ENCODE measurements around the gene CEP170B. TPM values are rescaled to one million over a fixed set of nuclear protein-coding genes. Genes with fewer than 3 reads are reported as not detected.
"Not testable (repeated sequence)": the region's sequence is repeated elsewhere in the genome, so short reads cannot be mapped to it uniquely, and the experiment has no call there.

Gene CEP170B
- total RNA-seq, 1 donor from 2014 or later: 19.2 TPM

- intact Hi-C loops (cut with DNase I): no loop called here
- DNase-seq (ENCODE audit: low spot score): no peak
Measured at GRCh38 chr14:104898870-104899510, 33.9 kb downstream of the CEP170B start.

GRCh38 chr14:104899781-104900180, 34.7 kb downstream of the CEP170B start:
- intact Hi-C loops (cut with DNase I): no loop called here
- DNase-seq (ENCODE audit: low spot score): no peak

GRCh38 chr14:104900639-104901512, 35.8 kb downstream of the CEP170B start:
- no peak for DNase-seq (ENCODE audit: low spot score)
- intact Hi-C loops (cut with DNase I): no loop called here

GRCh38 chr14:104903990-104904389, 38.9 kb downstream of the CEP170B start:
- intact Hi-C loops (cut with DNase I): no loop called here
- DNase-seq (ENCODE audit: low spot score): no peak

DNA sequence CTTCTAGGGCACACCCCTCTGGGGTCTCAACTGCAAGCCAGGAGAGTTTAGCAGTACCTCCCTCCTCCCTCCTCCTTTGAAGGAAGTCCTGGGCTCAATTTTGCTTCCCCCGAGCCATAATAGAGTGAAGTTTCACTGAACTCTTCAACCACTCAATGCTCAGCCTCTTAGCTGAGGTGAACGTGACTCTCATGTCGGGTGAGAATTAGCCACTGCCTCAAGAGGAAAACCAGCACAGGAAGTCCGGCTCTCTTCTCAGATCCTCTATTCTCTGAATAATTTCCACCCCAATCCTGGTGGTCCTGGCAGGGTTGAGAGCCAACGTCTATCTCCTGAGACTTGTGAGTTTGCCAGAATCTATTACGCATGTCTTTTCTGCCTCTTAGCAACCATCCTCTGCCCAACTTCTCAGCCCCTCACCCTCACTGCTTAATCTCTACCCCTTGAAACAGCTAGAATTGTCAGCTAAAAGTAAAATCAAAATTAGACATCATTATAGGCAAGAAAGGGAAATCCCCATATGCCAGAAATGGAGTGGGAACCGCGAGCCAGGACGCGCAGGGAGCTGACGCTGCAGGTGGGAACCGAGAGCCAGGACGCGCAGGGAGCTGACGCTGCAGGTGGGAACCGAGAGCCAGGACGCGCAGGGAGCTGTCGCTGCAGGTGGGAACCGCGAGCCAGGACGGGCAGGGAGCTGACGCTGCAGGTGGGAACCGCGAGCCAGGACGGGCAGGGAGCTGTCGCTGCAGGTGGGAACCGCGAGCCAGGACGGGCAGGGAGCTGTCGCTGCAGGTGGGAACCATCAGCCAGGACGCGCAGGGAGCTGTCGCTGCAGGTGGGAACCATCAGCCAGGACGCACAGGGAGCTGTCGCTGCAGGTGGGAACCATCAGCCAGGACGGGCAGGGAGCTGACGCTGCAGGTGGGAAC, 39.8 kb downstream of the CEP170B start:
- DNase-seq (ENCODE audit: low spot score); intact Hi-C loops (cut with DNase I): not testable (repeated sequence)

GRCh38 chr14:104905579-104905933, 40.5 kb downstream of the CEP170B start:
- not testable (repeated sequence) for DNase-seq (ENCODE audit: low spot score)

GRCh38 chr14:104908303-104908702, 43.2 kb downstream of the CEP170B start:
- intact Hi-C loops (cut with DNase I): no loop called here
- no peak for DNase-seq (ENCODE audit: low spot score)

More at GRCh38 chr14:104905579-104905933, 40.5 kb downstream of the CEP170B start:
- intact Hi-C loops (cut with DNase I): not testable (repeated sequence)

DNA sequence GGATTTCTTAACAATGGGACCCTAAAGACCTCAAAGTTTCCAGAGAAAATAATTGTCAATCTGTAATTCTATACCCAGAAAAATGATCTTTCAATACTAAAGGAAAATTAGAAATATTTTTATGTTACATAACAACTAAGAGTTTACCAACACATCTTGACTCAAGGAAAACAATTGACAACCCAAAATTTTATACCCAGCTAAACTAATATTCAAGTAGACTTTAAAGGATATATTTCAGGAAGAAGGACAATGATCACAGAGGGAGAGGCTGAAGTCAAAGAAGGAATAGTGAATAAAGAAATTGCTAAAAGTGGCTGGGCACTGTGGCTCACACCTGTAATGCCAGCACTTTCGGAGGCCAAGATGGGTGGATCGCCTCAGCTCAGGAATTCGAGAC, 47.0 kb downstream of the CEP170B start:
- no peak for DNase-seq (ENCODE audit: low spot score)
- intact Hi-C loops (cut with DNase I): no loop called here

DNA sequence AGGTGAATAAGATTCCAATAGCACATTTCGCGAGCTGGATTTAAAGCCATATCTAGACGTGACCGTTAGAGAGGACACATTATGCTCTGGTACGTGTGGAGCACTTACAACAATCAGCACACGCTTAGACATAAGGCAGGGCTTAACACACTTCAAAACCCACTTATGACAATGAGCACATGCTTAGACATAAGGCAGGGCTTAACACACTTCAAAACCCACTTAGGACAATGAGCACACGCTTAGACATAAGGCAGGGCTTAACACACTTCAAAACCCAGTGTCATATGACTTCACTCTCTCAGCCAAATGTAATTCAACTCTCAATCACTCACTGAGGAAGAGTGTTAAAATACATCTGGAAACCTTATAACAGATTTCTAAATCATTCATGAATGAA, 48.4 kb downstream of the CEP170B start:
- intact Hi-C loops (cut with DNase I): no loop called here
- no peak for DNase-seq (ENCODE audit: low spot score)

DNA sequence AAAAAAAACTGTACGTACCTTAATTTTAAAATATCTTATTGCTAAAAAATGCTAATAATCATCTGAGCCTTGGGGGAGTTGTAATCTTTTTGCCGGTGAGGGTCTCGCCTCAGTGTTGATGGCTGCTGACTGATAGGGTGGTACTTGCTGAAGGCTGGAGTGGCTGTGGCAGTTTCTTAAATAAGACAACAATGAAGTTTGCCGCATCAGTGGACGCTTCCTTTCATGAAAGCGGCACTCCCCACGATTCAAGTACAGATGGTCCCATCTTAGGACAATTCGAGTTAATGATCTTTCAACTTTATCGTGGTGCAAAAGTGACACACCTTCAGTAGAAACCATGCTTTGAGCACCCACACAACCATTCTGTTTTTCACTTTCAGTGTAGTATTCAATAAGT, 52.0 kb downstream of the CEP170B start:
- DNase-seq (ENCODE audit: low spot score): peak; percentile 46
- intact Hi-C loops (cut with DNase I): no loop called here

- DNase-seq (ENCODE audit: low spot score): no peak
- intact Hi-C loops (cut with DNase I): no loop called here
Measured at GRCh38 chr14:104917993-104918392, 52.9 kb downstream of the CEP170B start.

GRCh38 chr14:104919152-104919992, 54.3 kb downstream of the CEP170B start:
- intact Hi-C loops (cut with DNase I): not testable (repeated sequence)
- peak; percentile 55 for DNase-seq (ENCODE audit: low spot score)

DNA sequence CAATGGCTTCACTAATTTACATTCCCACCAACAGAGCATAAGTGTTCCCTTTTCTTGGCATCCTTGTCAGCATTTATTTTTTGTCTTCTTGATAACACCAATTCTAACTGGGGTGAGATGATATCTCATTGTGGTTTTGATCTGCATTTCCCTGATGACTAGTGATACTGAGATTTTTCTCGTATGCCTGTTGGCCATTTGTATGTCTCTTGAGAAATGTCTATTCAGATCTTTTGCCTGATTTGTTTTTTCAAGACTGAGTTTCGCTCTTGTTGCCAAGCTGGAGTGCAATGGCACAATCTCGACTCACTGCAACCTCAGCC, 54.9 kb downstream of the CEP170B start:
- intact Hi-C loops (cut with DNase I): no loop called here
- no peak for DNase-seq (ENCODE audit: low spot score)

GRCh38 chr14:104923640-104924420, 58.8 kb downstream of the CEP170B start:
- peak; percentile 26 for DNase-seq (ENCODE audit: low spot score)
- intact Hi-C loops (cut with DNase I): no loop called here

DNA sequence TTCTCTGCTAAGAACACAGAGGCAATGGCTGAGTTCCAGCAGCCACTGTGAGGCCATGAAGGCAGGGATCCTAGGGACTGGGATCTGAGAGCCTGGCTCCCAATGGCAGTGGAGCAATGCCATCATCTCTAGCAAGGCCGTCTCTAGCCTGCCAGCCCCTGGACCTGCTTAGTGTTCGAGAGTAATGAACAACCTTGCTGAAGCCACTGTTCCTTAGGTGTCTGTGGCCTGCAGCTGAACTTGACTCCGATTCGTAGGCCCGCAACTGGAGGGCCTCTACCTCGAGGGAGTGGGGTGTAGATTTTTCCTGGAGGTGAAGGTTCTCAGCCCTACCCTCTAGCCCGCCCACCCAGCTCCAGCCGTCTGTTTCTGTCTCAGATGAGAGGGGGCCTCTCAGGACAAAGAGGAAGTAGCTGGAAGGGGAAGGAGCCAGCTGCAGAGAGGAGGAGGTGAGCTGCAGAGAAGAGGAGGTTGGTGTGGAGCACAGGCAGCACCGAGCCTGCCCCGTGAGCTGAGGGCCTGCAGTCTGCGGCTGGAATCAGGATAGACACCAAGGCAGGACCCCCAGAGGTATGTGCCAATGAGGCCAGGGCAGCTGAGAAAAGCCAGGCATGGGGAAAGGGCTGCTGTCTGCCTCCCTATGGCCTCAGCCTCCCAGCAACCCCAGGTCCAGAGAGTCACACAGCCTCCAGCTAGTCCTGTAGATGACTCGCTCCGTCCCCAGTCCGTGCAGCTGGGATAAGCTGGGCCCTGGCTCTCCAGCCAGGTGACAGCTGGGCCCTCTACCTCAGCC, 59.5 kb downstream of the CEP170B start, which contains the start of gene PLD4:
TSS of gene PLD4 (plus strand) at position 459 of the 793 bp plus-strand sequence. CDS start 2,262 bp downstream, outside the sequence.
- peak; percentile 64 for DNase-seq (ENCODE audit: low spot score)
- intact Hi-C loops (cut with DNase I): no loop called here

DNA sequence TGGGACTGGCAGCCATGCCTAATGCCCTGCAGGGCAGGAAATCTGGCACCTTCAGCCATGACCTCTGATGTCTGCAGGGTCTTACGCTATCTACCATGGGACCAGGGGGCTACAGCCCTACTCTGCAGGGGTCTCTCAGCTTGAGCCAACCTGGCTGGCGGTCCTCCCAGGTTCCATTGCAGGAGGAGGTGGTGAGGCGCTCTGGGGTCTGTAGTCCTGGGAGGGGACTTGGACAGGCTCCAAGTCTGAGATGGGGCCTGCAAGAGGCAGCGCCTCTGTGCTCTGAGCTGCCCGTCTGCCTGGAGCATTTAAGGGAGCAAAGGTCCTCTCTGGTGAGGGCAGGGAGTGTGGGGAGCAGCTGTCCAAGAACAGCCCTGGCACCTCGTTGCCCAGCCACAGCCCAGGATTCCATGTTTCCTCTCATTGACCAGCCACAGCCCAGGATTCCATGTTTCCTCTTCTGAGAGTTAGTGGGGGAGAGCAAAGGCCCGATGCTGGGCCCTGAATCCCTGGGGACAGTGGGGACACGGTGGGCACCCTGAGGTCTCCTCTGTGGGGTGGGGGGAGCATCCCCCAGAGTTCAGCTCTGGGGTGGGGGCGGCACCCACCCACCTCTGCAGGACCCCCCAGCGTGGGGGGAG, 60.3 kb downstream of the CEP170B start:
- intact Hi-C loops (cut with DNase I): no loop called here
- DNase-seq (ENCODE audit: low spot score): peak; percentile 72

All from cardiac septum (tissue), 1 donor.